ENCODE data around the gene C16orf92. TPM values are rescaled to one million over a fixed set of nuclear protein-coding genes. Genes with fewer than 3 reads are reported as not detected.

The C16orf92 gene
- total RNA-seq, 1 experiment from 2014 or later: not detected

DNA sequence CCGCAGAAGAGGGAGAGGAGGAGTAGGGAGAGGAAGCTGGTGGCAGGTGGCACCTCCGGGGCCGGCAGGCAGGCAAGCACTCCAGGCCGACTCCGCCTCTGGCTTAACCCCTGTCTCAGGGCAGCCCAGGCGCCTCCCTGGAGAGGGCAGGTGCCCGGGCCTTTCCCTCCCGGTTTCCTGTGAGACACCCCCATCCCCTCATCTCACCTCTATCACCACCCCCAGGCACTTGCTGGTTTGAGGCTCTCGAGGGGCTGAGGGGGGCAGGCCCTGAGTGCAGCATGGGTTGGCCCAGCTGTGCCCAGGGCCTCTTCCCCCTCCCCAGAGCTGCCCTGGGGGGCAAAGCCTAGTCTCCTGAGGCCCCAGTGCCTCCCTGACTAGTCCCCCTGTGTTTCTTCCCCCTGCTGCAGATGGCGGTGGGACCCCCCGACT, 18.2 kb upstream of the C16orf92 start:
- POLR2A ChIA-PET (ENCODE audit: low non-redundant PET): interaction anchor here (0.6 kb wide), 1 partner anchor 71 kb away, joined by 6 read pairs; no protein-coding TSS in a partner anchor
- Histone ChIP-seq H3K9me3 (ENCODE audit: low read depth, low read length, poor library complexity, severe bottlenecking) (no peaks in the 10 kb centered on the region), H3K4me3 (ENCODE audit: low read depth, low read length, poor library complexity, severe bottlenecking) (no peak overlapping the region), H3K4me1 (ENCODE audit: insufficient read depth, low read length, poor library complexity, severe bottlenecking) (peaks cover under 1% of the 10 kb centered on the region), H3K27ac (ENCODE audit: low read depth, low read length, poor library complexity, severe bottlenecking) (no peak overlapping the region), H3K27me3 (replicated peaks; ENCODE audit: insufficient read depth, low read depth, low read length, poor library complexity) (no peaks in the 10 kb centered on the region), H3K36me3 (ENCODE audit: insufficient read depth, low read length, poor library complexity, severe bottlenecking) (peaks cover 11% of the 10 kb centered on the region)
- no peak for DNase-seq (ENCODE audit: low spot score)
- CTCF ChIA-PET: no interaction called here
- intact Hi-C loops (cut with micrococcal nuclease; ENCODE audit: unreplicated experiment): no loop called here
- no TSS peak for BruUV-seq (replicated peaks)
- no peak for TF ChIP-seq EZH2 (IDR thresholded peaks at IDR 0.05; ENCODE audit: borderline replicate concordance, low read depth, low read length, poor library complexity, severe bottlenecking)
- TF ChIP-seq, protein P1, sequence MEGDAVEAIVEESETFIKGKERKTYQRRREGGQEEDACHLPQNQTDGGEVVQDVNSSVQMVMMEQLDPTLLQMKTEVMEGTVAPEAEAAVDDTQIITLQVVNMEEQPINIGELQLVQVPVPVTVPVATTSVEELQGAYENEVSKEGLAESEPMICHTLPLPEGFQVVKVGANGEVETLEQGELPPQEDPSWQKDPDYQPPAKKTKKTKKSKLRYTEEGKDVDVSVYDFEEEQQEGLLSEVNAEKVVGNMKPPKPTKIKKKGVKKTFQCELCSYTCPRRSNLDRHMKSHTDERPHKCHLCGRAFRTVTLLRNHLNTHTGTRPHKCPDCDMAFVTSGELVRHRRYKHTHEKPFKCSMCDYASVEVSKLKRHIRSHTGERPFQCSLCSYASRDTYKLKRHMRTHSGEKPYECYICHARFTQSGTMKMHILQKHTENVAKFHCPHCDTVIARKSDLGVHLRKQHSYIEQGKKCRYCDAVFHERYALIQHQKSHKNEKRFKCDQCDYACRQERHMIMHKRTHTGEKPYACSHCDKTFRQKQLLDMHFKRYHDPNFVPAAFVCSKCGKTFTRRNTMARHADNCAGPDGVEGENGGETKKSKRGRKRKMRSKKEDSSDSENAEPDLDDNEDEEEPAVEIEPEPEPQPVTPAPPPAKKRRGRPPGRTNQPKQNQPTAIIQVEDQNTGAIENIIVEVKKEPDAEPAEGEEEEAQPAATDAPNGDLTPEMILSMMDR (conservative IDR thresholded peaks at IDR 0.05; ENCODE audit: low read depth, low read length): no peak

DNA sequence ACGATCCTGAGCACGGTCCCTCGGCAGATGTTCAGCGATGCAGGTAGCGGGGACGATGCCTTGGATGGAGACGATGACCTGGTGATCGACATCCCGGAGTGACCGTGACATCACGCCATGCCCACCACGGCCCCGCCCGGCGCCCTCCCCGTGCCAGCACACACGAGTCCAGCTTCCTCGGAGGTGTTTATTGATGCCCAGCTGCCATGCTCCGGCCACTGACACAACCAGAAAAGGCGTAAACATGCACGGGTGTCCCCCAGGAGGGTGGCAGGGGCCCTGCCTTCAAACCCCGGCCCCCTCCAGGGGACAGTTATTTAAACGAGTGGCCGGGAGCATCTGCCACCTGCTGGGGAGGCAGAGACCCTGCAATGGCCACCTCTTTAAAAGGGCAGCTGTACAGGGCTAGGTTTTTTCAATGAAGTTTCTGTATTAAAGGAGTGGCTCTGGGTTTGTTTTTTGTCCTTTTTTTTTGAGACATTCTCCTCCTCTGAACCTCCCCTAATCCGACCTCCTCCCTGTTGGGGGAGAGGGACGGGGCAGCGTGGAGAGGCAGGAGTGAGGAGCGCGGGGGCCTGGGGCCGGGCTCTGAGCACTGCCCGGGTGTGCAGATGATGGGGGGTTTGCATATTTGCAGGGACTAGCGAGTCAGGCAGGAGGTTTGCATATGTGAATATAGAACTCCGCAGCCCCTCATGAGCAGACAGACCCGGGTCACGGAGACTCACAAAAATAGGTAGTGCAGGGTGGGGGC, 17.5 kb upstream of the C16orf92 start:
- intact Hi-C loops (cut with micrococcal nuclease; ENCODE audit: unreplicated experiment): no loop called here
- BruUV-seq (replicated peaks): no TSS peak

DNA sequence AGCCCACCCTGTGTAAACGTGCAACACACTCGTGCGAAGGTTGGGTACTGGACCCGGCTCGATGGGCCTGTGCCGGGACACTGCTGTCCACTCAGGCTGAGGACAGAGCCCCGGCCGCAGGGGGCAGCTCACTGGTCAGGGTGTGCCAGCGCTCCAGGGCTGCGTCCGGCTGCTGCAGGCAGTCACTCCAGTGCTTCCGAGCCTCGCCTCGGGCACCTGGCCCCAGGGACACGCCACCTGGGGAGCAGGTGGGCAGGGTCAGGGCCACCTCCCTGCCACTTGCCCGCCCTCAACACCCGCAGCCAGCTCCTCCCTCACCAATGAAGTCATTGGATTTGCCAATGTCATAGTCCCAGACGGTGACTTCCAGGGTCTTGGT, 16.9 kb upstream of the C16orf92 start:
- Histone ChIP-seq H3K4me1 (ENCODE audit: insufficient read depth, low read length, poor library complexity, severe bottlenecking) (peaks cover 10% of the 10 kb centered on the region), H3K27me3 (replicated peaks; ENCODE audit: insufficient read depth, low read depth, low read length, poor library complexity) (no peaks in the 10 kb centered on the region), H3K36me3 (ENCODE audit: insufficient read depth, low read length, poor library complexity, severe bottlenecking) (peaks cover 11% of the 10 kb centered on the region), H3K27ac (ENCODE audit: low read depth, low read length, poor library complexity, severe bottlenecking) (no peak overlapping the region), H3K9me3 (ENCODE audit: low read depth, low read length, poor library complexity, severe bottlenecking) (no peaks in the 10 kb centered on the region), H3K4me3 (ENCODE audit: low read depth, low read length, poor library complexity, severe bottlenecking) (no peak overlapping the region)
- TF ChIP-seq, protein P1 (conservative IDR thresholded peaks at IDR 0.05; ENCODE audit: low read depth, low read length): no peak
- TF ChIP-seq EZH2 (IDR thresholded peaks at IDR 0.05; ENCODE audit: borderline replicate concordance, low read depth, low read length, poor library complexity, severe bottlenecking): no peak
- ChIA-PET POLR2A (ENCODE audit: low non-redundant PET) (no interaction called here), CTCF (no interaction called here)
- BruUV-seq (replicated peaks): no TSS peak
- no peak for DNase-seq (ENCODE audit: low spot score)
- intact Hi-C loops (cut with micrococcal nuclease; ENCODE audit: unreplicated experiment): no loop called here

More for the DNA sequence above, 17.5 kb upstream of the C16orf92 start:
- ChIA-PET CTCF (no interaction called here), POLR2A (ENCODE audit: low non-redundant PET) (no interaction called here)
- no peak overlapping the region for H3K4me3 ChIP-seq (ENCODE audit: low read depth, low read length, poor library complexity, severe bottlenecking)
- H3K4me1 ChIP-seq (ENCODE audit: insufficient read depth, low read length, poor library complexity, severe bottlenecking): peaks cover 8% of the 10 kb centered on the region
- no peaks in the 10 kb centered on the region for H3K27me3 ChIP-seq (replicated peaks; ENCODE audit: insufficient read depth, low read depth, low read length, poor library complexity)
- no peaks in the 10 kb centered on the region for H3K9me3 ChIP-seq (ENCODE audit: low read depth, low read length, poor library complexity, severe bottlenecking)
- H3K27ac ChIP-seq (ENCODE audit: low read depth, low read length, poor library complexity, severe bottlenecking): no peak overlapping the region
- DNase-seq (ENCODE audit: low spot score): peak; percentile 64
- TF ChIP-seq, protein P1 (conservative IDR thresholded peaks at IDR 0.05; ENCODE audit: low read depth, low read length): peak; percentile 66
- TF ChIP-seq EZH2 (IDR thresholded peaks at IDR 0.05; ENCODE audit: borderline replicate concordance, low read depth, low read length, poor library complexity, severe bottlenecking): no peak
- H3K36me3 ChIP-seq (ENCODE audit: insufficient read depth, low read length, poor library complexity, severe bottlenecking): peaks cover 11% of the 10 kb centered on the region

Data from A673 (cell line).